Measurements from ENCODE around the gene AIFM2.
"Not testable (repeated sequence)": the region's sequence is repeated elsewhere in the genome, so short reads cannot be mapped to it uniquely, and the experiment has no call there.

GRCh38 chr10:70123166-70123565 lies 9.5 kb downstream of the AIFM2 start:
- TF ChIP-seq CTCF, POLR2A (IDR thresholded peaks at IDR 0.05): not testable (repeated sequence)

Data from thyroid gland (tissue), 4 donors.